ENCODE results near the gene WASHC2C. TPM values are rescaled to one million over a fixed set of nuclear protein-coding genes. Genes with fewer than 3 reads are reported as not detected.

The WASHC2C gene
- total RNA-seq = 19.3 and 27.5 TPM in 2 replicates

GRCh38 chr10:45726703-45727420 lies at the start of gene WASHC2C:
TSS of gene WASHC2C (plus strand) at chr10:45727266. CDS start at chr10:45727318, 52 bp downstream.

Other genes starting within 250 kb of the WASHC2C start
- 5.8 and 7.5 TPM in 2 replicates for gene ZFAND4, start 54.5 kb upstream of the WASHC2C start, total RNA-seq
- gene AGAP4, start 120.2 kb downstream of the WASHC2C start, total RNA-seq = 0.89 and 5.5 TPM in 2 replicates
- gene TIMM23, start 245.2 kb downstream of the WASHC2C start, total RNA-seq = 129 and 141 TPM in 2 replicates